SU-DHL-6 (cell line): Measurements from ENCODE around the gene RASL10A.

ENCODE experiments used
- H2AFZ ChIP-seq: fragments of 200-600 bp; sonication (generic); 2 replicates; pipeline ENCODE4 v1.6.1; 2014; ENCODE audit warnings: low read depth, mild to moderate bottlenecking, moderate library complexity, mixed read lengths, antibody characterized with exemption, low read length; ENCODE audit not compliant: severe bottlenecking
- H3F3A ChIP-seq: fragments of 200-600 bp; shearing (Covaris generic); 2 replicates; pipeline ENCODE4 v1.6.0; 2016; ENCODE audit warnings: antibody characterized with exemption, mild to moderate bottlenecking; ENCODE audit not compliant: insufficient read depth
- H3K27ac ChIP-seq: fragments of 200-600 bp; sonication (generic); 2 replicates; pipeline ENCODE4 v1.5.1; 2016; ENCODE audit warnings: low read depth, mild to moderate bottlenecking, low read length, moderate library complexity, mixed read lengths
- H3K27me3 ChIP-seq: fragments of 200-600 bp; sonication (generic), shearing (Covaris generic); 2 replicates; pipeline ENCODE4 v1.6.0; 2014; ENCODE audit warnings: mild to moderate bottlenecking, low read length
- H3K36me3 ChIP-seq: fragments of 200-600 bp; sonication (generic); 2 replicates; pipeline ENCODE4 v1.6.1; 2014; ENCODE audit warnings: mild to moderate bottlenecking, low read length, mixed read lengths
- H3K4me2 ChIP-seq: fragments of 300-600, 200-600 bp; shearing (Covaris generic), sonication (generic); 2 replicates; pipeline ENCODE4 v1.6.0; 2014; ENCODE audit warnings: low read length, low read depth, mild to moderate bottlenecking; ENCODE audit not compliant: poor library complexity, severe bottlenecking
- H3K4me3 ChIP-seq: fragments of 200-600 bp; sonication (generic); 2 replicates; pipeline ENCODE4 v1.5.1; 2014; ENCODE audit warnings: antibody characterized with exemption, low read length, mild to moderate bottlenecking, mixed read lengths; ENCODE audit not compliant: insufficient read depth, poor library complexity, severe bottlenecking
- H3K79me2 ChIP-seq: fragments of 200-600 bp; sonication (generic); 2 replicates; pipeline ENCODE4 v1.6.1; 2014; ENCODE audit warnings: mild to moderate bottlenecking, low read length, moderate library complexity; ENCODE audit not compliant: insufficient read depth
- H3K9ac ChIP-seq: fragments of 200-600 bp; sonication (generic); 2 replicates; pipeline ENCODE4 v1.7.0; 2014; ENCODE audit warnings: mild to moderate bottlenecking, low read length
- H3K9me2 ChIP-seq: fragments of 200-600 bp; sonication (generic); replicated peaks from 2 replicates; pipeline ENCODE4 v1.6.1; 2014; ENCODE audit warnings: low read length; ENCODE audit not compliant: insufficient read depth
- H3K9me3 ChIP-seq: fragments of 200-600 bp; sonication (generic); 2 replicates; pipeline ENCODE4 v1.6.1; 2014; ENCODE audit warnings: low read length, mixed read lengths; ENCODE audit not compliant: insufficient read depth
- H4K20me1 ChIP-seq: fragments of 200-600 bp; sonication (generic); 2 replicates; pipeline ENCODE4 v1.6.1; 2014; ENCODE audit warnings: low read depth, mild to moderate bottlenecking, antibody characterized with exemption, low read length, moderate library complexity, mixed read lengths
- CTCF ChIP-seq: fragments of 200-600 bp; sonication (generic); IDR thresholded peaks from one replicate; pipeline ENCODE4 v1.5.1; 2017; ENCODE audit warnings: antibody characterized with exemption, mild to moderate bottlenecking, low read length, moderate library complexity; ENCODE audit not compliant: insufficient read depth, poor library complexity, severe bottlenecking
- EZH2phosphoT487 ChIP-seq: fragments of 200-600 bp; sonication (generic), shearing (Covaris generic); conservative IDR thresholded peaks from 2 replicates; pipeline ENCODE4 v1.6.1; 2018; ENCODE audit warnings: mild to moderate bottlenecking, antibody characterized with exemption, low read length, moderate library complexity, mixed read lengths

The RASL10A gene

GRCh38 chr22:29291215-29291614, 24.3 kb downstream of the RASL10A start:
- H3K79me2 ChIP-seq, result peaks cover 25% of the 10 kb centered on the region
- H3K4me2 ChIP-seq, result no peak overlapping the region
- no peak overlapping the region for H3K4me3 ChIP-seq
- no peaks in the 10 kb centered on the region for H3K27me3 ChIP-seq
- no peaks in the 10 kb centered on the region for H3K9me3 ChIP-seq
- H3K9me2 ChIP-seq, result no peaks in the 10 kb centered on the region
- no peak overlapping the region for H3K9ac ChIP-seq
- H4K20me1 ChIP-seq, result peaks cover 24% of the 10 kb centered on the region
- no peak overlapping the region for H3K27ac ChIP-seq
- H2AFZ ChIP-seq, result no peak overlapping the region
- peaks cover 75% of the 10 kb centered on the region for H3K36me3 ChIP-seq
- TF ChIP-seq CTCF (no peak), EZH2phosphoT487 (no peak)
- H3F3A ChIP-seq, result peaks cover 19% of the 10 kb centered on the region; the same call in 1 of the 2 replicates

- Histone ChIP-seq H3K79me2 (peaks cover 34% of the 10 kb centered on the region), H3F3A (peaks cover 12% of the 10 kb centered on the region; the same call in 1 of the 2 replicates), H3K9me3 (no peaks in the 10 kb centered on the region), H2AFZ (no peak overlapping the region), H4K20me1 (peaks cover 24% of the 10 kb centered on the region), H3K9me2 (no peaks in the 10 kb centered on the region), H3K36me3 (peaks cover 69% of the 10 kb centered on the region), H3K4me2 (no peak overlapping the region), H3K9ac (no peak overlapping the region), H3K27me3 (no peaks in the 10 kb centered on the region), H3K27ac (no peak overlapping the region), H3K4me3 (no peak overlapping the region)
- TF ChIP-seq CTCF (no peak), EZH2phosphoT487 (no peak)
Measured at GRCh38 chr22:29290061-29290460, 25.4 kb downstream of the RASL10A start.

GRCh38 chr22:29288837-29289236, 26.7 kb downstream of the RASL10A start:
- TF ChIP-seq CTCF (no peak), EZH2phosphoT487 (no peak)
- Histone ChIP-seq H3K27ac (no peak overlapping the region), H3K36me3 (peaks cover 73% of the 10 kb centered on the region), H3K9me2 (no peaks in the 10 kb centered on the region), H3F3A (peaks cover 12% of the 10 kb centered on the region; the same call in 1 of the 2 replicates), H3K9ac (no peak overlapping the region), H3K27me3 (no peaks in the 10 kb centered on the region), H4K20me1 (peaks cover 24% of the 10 kb centered on the region), H3K4me2 (no peak overlapping the region), H3K9me3 (no peaks in the 10 kb centered on the region), H2AFZ (no peak overlapping the region), H3K79me2 (peaks cover 39% of the 10 kb centered on the region), H3K4me3 (no peak overlapping the region)
